Activated CD8-positive, alpha-beta memory T cell treated with anti-CD3 and anti-CD28 coated beads, Interleukin-2, amount 50 U/mL, for 48 hours (primary cell): ENCODE results near the gene ACTA1.
"Not testable (repeated sequence)": the region's sequence is repeated elsewhere in the genome, so short reads cannot be mapped to it uniquely, and the experiment has no call there.

Source experiments
- DNase-seq: peaks from one replicate; pipeline ENCODE4 v3.0.0-alpha.2; 2020

ACTA1 gene

DNA sequence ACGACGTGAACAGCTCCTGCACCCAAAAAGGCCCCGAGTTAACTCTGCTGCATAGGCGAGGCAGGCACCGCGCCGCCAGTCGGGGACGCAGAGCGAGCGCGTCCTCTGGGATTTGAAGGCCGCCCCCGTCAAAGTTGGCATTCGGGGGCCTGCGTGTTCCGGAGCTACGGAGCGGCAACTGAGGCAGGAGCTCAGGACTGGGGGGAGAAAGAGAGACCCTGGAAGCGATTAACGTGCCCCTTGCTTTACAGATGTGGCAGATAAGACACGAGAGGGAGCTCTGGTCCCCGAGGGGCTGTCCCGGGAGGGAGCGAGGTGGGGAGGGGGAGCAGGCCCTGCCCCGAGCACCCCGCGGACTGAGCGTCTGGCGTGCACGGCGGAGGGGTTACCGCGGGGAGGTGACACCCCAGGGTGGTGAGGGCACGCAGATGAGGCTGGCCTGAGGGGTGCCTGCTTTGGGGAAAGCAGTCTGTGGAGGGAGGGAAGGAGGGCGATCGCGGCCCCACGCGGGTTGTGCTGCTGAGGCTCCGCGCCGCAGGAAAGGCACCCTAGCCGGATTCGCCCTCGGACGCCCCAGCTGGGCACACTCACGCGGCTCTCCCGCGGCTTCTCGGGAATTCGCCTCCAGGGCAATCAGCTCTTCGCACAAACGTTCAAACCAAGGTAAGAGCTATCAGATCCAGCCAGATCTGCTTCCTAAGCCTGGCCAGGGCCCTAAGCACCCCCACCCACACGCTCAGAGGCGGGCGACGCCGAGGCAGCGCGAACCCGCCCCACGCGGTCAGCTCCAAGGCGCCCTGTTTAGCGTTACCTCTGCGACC, 26.5 kb downstream of the ACTA1 start:
- no peak for DNase-seq

DNA sequence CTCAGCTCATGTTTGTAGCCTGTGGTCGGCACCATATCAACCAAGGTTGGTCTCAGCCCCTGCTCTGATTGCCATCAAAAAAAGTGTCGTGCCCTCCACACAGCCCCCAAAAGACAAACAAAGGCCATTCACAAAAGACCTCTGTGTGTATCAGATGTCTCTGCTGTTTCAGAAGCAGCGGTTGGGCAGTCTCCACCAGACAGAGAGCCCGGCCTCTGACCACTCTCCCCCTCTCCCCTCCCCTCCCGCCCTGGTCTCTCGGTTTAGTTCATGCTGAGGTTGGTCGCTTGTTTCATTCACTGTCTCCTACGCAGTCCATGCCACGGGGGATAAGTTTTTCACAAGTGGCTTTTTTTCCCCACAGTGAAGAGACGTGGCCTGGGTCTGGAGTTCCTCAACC, 27.1 kb downstream of the ACTA1 start:
- no peak for DNase-seq

DNA sequence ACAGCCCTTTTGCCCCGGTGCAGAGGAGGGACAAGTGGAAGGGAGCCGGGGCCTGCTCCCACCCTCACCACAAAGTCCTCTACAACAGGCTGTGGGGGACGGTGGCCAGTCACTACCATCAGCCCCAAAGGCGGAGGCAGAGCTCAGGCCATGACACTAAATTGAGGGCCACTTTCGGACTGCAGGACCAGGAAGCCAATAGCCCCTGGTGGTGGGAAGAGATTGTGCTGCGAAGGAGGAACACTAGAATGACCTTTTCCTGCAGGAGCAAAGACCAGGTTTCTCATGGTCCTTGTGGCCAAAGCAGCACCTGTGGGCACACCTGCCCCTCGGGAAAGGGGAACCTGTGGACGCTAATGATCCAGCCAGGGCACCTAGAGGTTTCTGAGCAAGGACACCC, 30.3 kb downstream of the ACTA1 start:
- DNase-seq, result no peak

DNA sequence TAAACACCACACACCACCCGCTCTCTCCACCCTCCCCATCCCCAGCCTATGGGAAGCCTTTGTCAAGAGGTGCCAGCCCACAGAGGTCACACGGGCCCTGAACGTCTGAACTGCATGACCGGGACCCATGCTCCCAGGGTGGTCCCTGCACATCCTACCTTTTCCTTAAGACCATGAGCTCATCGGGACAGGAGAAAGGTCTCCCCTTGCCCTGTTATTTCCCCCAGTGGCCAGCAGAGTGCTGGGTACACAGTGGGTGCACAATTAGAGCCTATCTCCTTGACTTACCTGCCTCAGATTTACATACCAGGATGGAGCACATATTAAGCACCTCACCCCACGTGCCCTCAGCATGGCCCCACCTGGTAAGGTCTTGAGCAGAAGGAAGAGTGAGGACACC, 30.9 kb downstream of the ACTA1 start:
- DNase-seq, result no peak

DNA sequence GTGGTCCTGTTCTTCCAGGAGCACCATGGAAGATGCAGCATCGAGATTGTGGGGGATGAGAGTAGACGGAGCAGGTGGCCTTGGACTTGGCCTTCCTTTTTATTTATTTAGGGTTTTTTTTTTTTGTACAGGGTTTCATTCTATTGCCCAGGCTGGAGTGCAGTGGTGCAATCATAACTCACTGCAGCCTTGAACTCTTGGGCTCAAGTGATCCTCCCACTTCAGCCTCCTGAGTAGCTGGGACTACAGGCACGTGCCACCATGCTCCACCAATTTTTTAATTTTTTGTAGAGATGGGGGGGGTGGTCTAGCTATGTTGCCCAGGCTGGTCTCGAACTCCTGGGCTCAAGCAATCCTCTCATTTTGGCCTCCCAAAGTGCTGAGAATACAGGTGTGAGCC, 31.6 kb downstream of the ACTA1 start:
- DNase-seq, result not testable (repeated sequence)

DNA sequence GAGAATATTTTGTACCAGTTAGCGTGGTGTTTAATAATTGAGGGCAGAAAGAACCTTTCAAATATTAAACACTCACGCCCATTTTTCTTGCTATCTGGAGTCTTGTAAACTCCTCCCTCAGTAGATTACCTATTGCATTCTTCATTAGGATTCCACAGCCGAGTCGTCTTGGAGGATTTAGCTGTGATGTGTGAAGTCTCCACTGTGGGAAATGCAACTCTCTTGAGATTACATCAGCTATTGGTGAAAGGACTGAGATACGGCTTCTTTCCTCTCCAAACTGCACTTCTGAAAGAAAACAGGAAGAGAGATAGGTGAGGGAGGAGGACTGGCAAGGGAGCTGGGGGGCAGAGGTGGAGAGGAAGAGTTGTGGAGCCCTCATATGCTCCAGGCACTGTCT, 36.1 kb downstream of the ACTA1 start:
- no peak for DNase-seq

DNA sequence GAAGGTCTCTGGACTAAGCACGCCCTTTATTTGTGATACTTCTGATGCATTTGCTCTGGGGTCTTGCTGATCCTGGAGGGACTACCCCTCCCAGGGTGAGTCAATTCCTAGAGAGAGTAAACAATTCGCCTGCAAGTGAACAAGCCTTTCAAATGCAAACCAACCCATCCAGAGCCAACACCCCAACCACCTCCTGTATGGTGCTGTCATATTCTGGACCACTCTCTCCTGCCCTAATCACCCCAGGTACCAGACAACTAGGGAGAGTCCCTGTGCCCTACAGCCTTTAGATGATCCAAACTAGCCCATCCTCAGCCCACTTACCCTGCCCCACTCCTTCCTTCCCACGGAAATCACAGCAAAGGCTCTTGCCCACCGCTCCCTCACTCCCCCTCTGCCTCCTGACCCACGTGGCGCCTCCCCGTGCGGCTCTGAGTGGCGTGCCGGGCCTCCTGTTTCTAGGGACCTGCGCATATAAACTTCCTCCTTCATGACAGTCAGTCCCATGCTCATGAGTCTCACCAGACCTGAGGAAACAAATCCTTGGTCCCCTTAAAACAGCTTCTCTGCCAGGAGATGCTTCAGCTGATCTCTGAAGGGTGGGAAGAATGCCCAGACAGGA, 37.2 kb downstream of the ACTA1 start:
- no peak for DNase-seq

DNA sequence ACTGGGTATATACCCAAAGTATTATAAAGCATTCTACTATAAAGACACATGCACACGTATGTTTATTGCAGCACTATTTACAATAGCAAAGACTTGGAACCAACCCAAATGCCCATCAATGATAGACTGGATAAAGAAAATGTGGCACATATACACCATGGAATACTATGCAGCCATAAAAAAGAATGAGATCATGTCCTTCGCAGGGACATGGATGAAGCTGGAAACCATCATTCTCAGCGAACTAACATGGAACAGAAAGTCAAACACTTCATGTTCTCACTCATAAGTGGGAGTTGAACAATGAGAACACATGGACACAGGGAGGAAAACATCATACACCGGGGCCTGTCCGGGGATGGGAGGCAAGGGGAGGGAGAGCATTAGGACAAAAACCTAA, 39.4 kb downstream of the ACTA1 start:
- not testable (repeated sequence) for DNase-seq

DNA sequence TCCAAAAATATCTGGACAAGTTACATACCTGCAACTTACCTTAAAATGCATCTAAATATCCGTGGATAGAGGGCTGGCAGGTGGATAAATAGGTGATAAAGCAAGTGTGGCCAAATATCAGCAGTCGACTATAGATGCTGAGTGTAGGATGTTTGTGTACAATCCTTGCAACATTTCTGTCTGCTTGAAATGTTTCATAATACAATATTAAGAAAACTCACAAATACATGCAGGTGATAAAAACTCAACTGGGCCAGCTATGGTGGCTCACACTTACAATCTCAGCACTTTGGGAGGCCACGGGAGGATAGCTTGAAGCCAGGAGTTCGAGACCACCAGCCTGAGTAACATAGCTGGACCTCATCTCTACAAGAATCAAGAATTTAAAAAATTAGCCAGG, 41.0 kb downstream of the ACTA1 start:
- no peak for DNase-seq

DNA sequence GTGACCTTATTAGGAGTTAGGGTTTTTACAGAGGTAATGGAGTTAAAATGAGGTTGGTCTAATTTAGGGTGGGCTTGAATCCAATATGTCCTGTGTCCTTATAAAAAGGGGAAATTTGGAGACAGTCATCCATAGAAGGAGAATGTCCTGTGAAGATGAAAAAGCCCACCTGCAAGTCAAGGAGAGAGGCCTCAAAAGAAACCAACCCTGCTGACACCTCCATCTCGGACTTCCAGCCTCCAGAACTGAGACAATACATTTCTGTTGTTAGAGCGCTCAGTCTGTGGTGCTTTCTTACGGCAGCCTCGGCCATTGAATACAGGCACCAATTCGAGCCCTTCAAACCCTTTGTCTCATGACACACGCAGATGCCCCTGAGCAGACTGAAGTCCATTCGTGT, 43.8 kb downstream of the ACTA1 start:
- no peak for DNase-seq

DNA sequence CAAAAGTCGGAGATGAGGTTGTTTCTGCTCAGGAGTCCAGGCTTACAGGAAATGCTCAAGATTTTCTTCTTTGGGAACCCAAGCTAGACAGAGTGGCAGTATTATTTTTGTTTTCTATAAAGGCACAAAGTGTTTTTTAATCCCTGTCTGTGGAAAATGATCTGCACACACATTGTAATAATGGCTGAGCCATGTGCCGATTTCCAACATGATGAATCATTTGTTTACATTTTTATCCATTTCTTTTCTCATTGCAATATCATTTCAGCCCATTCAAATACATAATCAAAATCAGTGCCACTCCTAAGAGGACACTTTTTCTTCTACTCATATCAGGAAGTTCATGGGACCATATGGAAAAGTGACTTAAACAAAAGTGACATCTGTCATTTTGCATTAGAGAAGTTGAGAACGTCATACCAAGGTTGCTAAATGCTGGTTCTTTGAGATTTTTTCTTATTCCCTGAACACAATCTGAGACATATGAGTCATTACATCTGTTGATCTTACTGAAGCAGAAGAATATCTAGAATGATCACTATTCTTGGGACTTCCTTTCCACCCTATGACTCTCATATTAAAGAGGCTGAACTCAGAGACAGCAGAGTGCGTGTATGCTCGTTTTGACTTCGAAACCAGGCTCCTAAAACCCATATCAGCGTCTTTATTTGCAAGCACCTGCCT, 44.9 kb downstream of the ACTA1 start:
- no peak for DNase-seq

DNA sequence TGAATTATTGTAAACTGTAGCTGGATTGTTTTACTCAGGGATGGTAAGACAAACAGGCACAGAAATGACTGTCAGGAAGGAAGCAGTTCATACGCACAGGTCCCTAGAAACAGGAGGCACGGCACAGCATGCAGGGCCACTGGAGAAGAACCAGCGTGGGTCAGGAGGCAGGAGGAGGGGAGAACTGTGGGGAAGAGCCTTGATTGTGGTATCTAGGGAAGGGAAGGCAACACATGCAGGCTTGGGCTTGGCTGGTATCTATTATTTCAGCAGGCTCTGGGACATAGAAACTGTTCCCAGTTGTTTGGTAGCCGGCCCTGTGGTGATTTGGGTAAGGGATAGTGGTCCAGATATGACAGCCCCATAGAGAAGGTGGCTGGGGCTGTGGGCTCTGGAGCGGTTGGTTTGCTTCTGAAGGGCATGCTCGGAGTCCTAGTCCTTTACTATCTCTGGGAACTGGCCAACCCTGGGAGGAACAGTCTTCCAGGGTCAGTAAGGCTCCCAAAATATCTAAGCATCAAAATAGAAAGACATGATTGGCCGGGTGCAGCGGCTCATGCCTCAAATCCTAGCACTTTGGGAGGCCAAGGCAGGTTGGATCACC, 47.9 kb downstream of the ACTA1 start:
- no peak for DNase-seq

DNA sequence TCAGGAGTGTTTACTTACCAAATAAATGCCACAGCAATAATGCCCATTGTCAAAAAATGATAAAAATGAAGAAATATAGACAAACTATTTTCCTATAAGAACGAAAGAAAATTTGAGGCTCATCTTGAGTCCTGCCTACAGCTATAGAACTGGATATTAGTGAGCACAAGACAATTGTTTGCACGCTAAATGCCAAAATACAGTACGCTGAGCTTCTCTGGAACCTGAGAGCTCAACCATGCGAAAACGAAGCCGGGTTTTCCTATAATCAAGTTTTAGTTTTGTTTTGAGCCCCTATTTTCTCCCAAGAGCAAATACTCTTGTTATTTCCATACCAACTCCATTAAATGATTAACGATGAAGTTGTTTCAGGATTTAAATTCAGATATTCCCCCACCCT, 49.1 kb downstream of the ACTA1 start:
- no peak for DNase-seq

DNA sequence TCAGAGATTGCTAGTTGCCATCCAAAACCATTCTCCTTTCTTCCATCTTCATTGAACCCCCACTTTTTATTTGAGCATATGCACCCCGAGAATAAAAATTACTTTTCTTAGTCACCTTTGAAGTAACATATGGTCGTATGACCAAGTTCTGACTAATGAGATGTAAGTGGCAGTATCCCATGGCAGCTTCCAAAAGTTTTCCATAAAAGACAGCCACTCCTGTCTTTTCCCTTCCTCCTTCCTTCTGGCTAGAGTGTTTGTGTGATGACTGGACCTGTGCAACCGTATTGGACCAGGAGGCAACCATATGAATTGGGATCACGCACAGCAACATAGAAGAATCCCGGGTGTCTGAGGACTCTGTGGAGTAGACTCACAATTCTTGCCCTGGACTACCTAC, 49.9 kb downstream of the ACTA1 start:
- no peak for DNase-seq

DNA sequence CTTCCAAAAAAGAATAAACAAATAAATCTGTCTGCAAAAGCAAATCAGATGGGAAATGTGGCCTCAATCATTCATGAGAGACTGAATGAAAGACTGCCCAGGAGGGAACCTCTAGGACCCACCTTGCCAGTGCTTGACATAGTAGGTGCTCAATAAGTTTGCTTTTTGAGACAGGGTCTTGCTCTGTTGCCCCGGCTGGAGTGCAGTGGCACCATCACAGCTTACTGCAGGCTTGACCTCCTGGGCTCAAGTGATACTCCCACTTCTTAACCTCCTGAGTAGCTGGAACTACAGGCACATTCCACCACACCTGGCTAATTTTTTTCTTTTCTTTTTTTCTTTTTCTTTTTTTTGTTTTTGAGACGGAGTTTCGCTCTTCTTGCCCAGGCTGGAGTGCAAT, 50.7 kb downstream of the ACTA1 start:
- no peak for DNase-seq
